Neutrophil (primary cell): ENCODE results near the gene ALG13.
"Not testable (repeated sequence)": the region's sequence is repeated elsewhere in the genome, so short reads cannot be mapped to it uniquely, and the experiment has no call there.

Experiments used
- H3K27ac ChIP-seq: fragments of 200-600 bp; sonication (generic); 2 replicates; pipeline ENCODE4 v1.5.1; 2016; ENCODE audit warnings: mild to moderate bottlenecking, moderate library complexity
- H3K27me3 ChIP-seq: fragments of 200-600 bp; sonication (generic); 2 replicates; pipeline ENCODE4 v1.6.0; 2016; ENCODE audit warnings: mild to moderate bottlenecking
- H3K36me3 ChIP-seq: fragments of 200-600 bp; sonication (generic); 2 replicates; pipeline ENCODE4 v1.5.1; 2017
- H3K4me1 ChIP-seq, 2 experiments: fragments of 200-600 bp in 1 of 2; sonication (generic) in 1 of 2; 1 replicate in 1 of 2; 2 replicates in 1 of 2; pipeline versions ENCODE4 v1.5.1 to v1.6.1; 2013 to 2016; ENCODE audit warnings: low read depth in 1 of 2, low read length in 1 of 2, mild to moderate bottlenecking in 1 of 2, moderate library complexity in 1 of 2; ENCODE audit not compliant: control insufficient read depth in 1 of 2, insufficient read depth in 1 of 2
- H3K4me3 ChIP-seq, 2 experiments: fragments of 200-600 bp in 1 of 2; sonication (generic) in 1 of 2; 1 replicate in 1 of 2; 2 replicates in 1 of 2; pipeline ENCODE4 v1.5.1; 2013 to 2016; ENCODE audit warnings: low read depth in 1 of 2, low read length in 1 of 2, mild to moderate bottlenecking in 1 of 2, moderate library complexity in 1 of 2
- H3K9me3 ChIP-seq: fragments of 200-600 bp; sonication (generic); 2 replicates; pipeline ENCODE4 v1.5.1; 2016
- TF ChIP-seq, protein P1 (sequence below): fragments of 200-600 bp; sonication (generic); IDR thresholded peaks from 2 replicates; pipeline ENCODE4 v1.5.1; 2016; ENCODE audit warnings: antibody characterized with exemption

Gene ALG13

GRCh38 chrX:111680988-111681779 is at the start of gene ALG13:
ALG13 (plus strand) TSS chrX:111681170; CDS start chrX:111681219, 49 bp downstream.
- H3K9me3 ChIP-seq: no peaks in the 10 kb centered on the region
- H3K4me3 ChIP-seq: peak within 1 kb of the TSS; percentile 68 to 77
- H3K27ac ChIP-seq: peak within 1 kb of the TSS; percentile 87
- H3K36me3 ChIP-seq: peaks cover 10% of the 10 kb centered on the region
- TF ChIP-seq, protein P1, sequence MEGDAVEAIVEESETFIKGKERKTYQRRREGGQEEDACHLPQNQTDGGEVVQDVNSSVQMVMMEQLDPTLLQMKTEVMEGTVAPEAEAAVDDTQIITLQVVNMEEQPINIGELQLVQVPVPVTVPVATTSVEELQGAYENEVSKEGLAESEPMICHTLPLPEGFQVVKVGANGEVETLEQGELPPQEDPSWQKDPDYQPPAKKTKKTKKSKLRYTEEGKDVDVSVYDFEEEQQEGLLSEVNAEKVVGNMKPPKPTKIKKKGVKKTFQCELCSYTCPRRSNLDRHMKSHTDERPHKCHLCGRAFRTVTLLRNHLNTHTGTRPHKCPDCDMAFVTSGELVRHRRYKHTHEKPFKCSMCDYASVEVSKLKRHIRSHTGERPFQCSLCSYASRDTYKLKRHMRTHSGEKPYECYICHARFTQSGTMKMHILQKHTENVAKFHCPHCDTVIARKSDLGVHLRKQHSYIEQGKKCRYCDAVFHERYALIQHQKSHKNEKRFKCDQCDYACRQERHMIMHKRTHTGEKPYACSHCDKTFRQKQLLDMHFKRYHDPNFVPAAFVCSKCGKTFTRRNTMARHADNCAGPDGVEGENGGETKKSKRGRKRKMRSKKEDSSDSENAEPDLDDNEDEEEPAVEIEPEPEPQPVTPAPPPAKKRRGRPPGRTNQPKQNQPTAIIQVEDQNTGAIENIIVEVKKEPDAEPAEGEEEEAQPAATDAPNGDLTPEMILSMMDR: peak; percentile 62
- peaks cover 0 to 3% of the 10 kb centered on the region in 2 experiments for H3K4me1 ChIP-seq
- H3K27me3 ChIP-seq: no peaks in the 10 kb centered on the region

DNA sequence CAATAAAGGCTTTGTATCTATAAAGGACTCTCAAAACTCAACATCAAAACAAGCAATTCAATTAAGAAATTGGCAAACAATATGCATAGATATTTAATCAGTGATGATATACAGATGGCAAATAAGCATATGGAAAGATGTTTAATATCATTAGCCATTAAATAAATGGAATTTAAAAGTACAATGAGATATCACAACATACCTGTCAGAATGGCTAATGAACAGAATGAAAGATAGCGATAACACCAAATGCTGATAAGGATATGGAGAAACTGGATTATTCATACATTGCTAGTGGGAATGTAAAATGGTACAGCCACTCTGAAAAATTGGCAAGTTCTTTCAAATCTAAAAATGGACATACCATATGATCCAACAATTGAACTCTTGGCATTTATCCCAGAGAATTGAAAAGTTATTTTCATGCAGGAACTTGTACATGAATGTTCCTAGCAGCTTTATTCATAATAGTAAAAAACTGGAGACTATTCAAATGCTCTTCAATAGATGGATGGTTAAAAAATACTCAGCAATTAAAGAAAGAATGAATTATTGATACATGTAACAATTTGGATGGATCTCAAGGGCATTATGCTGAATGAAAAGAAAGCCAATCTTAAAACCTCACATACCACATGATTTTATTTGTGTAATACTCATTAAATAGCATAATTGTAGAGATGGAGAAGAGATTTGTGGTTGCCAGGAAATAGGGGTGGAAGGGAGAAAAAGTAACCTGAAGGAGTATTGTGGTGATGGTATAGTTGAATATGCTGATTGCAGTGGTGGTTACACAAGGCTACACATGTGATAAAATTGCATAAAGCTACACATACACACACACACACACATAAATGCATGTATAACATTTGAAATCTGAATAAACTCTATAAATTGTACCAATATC is 45.9 kb upstream of the ALG13 start:
- Histone ChIP-seq H3K9me3 (no peaks in the 10 kb centered on the region), H3K27me3 (no peaks in the 10 kb centered on the region), H3K4me1 (no peaks in the 10 kb centered on the region), H3K4me3 (no peak overlapping the region), H3K36me3 (no peaks in the 10 kb centered on the region), H3K27ac (no peak overlapping the region)
- TF ChIP-seq, protein P1: no peak

DNA sequence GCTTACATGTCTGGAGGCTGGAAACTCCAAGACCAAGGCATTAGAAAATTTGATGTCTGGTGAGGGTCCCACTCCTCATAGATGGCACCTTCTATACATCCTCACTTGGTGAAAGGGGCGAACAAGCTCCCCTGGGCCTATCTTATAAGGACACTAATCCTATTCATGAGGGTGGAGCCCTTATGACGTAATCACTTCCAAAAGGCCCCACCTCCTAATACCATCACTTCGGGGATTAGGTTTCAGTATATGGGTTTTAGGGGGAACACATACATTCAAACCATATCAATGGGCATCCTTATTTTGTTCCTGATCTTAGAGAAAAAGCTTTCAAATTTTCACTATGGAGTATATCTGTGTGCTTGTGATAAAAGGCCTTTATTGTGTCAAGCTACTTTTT is 39.0 kb upstream of the ALG13 start:
- TF ChIP-seq, protein P1: no peak
- no peaks in the 10 kb centered on the region for H3K27me3 ChIP-seq
- H3K27ac ChIP-seq: no peak overlapping the region
- H3K9me3 ChIP-seq: no peaks in the 10 kb centered on the region
- no peaks in the 10 kb centered on the region for H3K36me3 ChIP-seq
- H3K4me3 ChIP-seq: no peak overlapping the region
- no peaks in the 10 kb centered on the region for H3K4me1 ChIP-seq

DNA sequence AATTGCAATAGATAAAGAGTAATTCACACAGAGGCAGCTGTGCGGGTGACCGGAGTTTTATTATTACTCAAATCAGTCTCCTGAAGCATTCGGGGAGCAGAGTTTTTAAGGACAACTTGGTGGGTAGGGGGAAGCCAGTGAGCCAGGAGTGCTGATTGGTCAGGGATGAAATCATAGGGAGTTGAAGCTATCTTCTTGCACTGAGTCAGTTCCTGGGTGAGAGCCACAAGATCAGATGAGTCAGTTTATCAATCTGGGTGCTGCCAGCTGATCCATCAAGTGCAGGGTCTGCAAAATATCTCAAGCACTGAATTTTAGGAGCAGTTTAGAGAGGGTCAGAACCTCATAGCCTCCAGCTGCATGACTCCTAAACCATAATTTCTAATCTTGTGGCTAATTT is 35.8 kb upstream of the ALG13 start:
- not testable (repeated sequence) for H3K27me3 ChIP-seq, H3K27ac ChIP-seq, H3K4me3 ChIP-seq, H3K36me3 ChIP-seq, H3K9me3 ChIP-seq, H3K4me1 ChIP-seq

- H3K4me3 ChIP-seq: no peak overlapping the region
- no peaks in the 10 kb centered on the region for H3K27me3 ChIP-seq
- TF ChIP-seq, protein P1: no peak
- no peaks in the 10 kb centered on the region for H3K9me3 ChIP-seq
- no peaks in the 10 kb centered on the region for H3K4me1 ChIP-seq
- H3K27ac ChIP-seq: no peak overlapping the region
- no peaks in the 10 kb centered on the region for H3K36me3 ChIP-seq
Observed at GRCh38 chrX:111645607-111646006, 35.4 kb upstream of the ALG13 start.

GRCh38 chrX:111646515-111646914 is 34.5 kb upstream of the ALG13 start:
- TF ChIP-seq, protein P1: no peak
- Histone ChIP-seq H3K4me1 (no peaks in the 10 kb centered on the region), H3K36me3 (no peaks in the 10 kb centered on the region), H3K27me3 (no peaks in the 10 kb centered on the region), H3K27ac (no peak overlapping the region), H3K4me3 (no peak overlapping the region), H3K9me3 (no peaks in the 10 kb centered on the region)
